ENCODE measurements around the gene CENPO. TPM values are rescaled to one million over a fixed set of nuclear protein-coding genes. Genes with fewer than 3 reads are reported as not detected.

Gene CENPO
- total RNA-seq, 1 experiment from 2014 or later = 27.9 TPM

- intact Hi-C loops (cut with micrococcal nuclease) = no loop called here
- H3K27ac ChIP-seq (ENCODE audit: low read depth, low read length) = no peak overlapping the region
- H4K20me1 ChIP-seq (ENCODE audit: insufficient read depth) = no peaks in the 10 kb centered on the region
- ChIA-PET RAD21 (ENCODE audit: low non-redundant PET in 1 of 2, low total read pairs in 2 of 2, uncharacterized antibody in 2 of 2, unreplicated experiment in 2 of 2) (no interaction called here), CTCF (no interaction called here), POLR2A (no interaction called here)
- BruUV-seq (replicated peaks) = no TSS peak
- no peaks in the 10 kb centered on the region for H3K79me2 ChIP-seq (ENCODE audit: insufficient read depth, low read length)
- ATAC-seq (no peak), DNase-seq (ENCODE audit: low read depth, low spot score) (no peak)
- H3K9ac ChIP-seq (ENCODE audit: low read length) = no peak overlapping the region
- no peaks in the 10 kb centered on the region for H3K9me3 ChIP-seq (ENCODE audit: control insufficient read depth in 1 of 2, insufficient read depth in 1 of 2, low read depth in 1 of 2, low read length in 2 of 2)
- no peak overlapping the region for H2AFZ ChIP-seq (ENCODE audit: low read depth, low read length, poor library complexity, severe bottlenecking)
- H3K4me1 ChIP-seq (ENCODE audit: control insufficient read depth in 1 of 2, insufficient read depth in 2 of 2, low read length in 2 of 2) = no peaks in the 10 kb centered on the region
- H3K36me3 ChIP-seq (ENCODE audit: control insufficient read depth in 1 of 2, insufficient read depth in 2 of 2, low read length in 2 of 2) = no peaks in the 10 kb centered on the region; a peak in 1 of 4 replicates
- no peaks in the 10 kb centered on the region for H3K27me3 ChIP-seq (ENCODE audit: insufficient read depth, low read length)
- no peak overlapping the region for H3K4me3 ChIP-seq (replicated peaks in 1 of 2; ENCODE audit: low read depth in 1 of 2, low read length in 2 of 2)
- H3K9me2 ChIP-seq (ENCODE audit: insufficient read depth) = no peaks in the 10 kb centered on the region
- H3K4me2 ChIP-seq (ENCODE audit: low read length) = no peak overlapping the region
- no peak for TF ChIP-seq POLR2AphosphoS5 (IDR thresholded peaks at IDR 0.05; ENCODE audit: low read depth, low read length)
- no peak for TF ChIP-seq EZH2 (IDR thresholded peaks at IDR 0.05)
Observed at GRCh38 chr2:24843330-24843860, 50.2 kb downstream of the CENPO start.

- no peak for DNase-seq (ENCODE audit: low read depth, low spot score)
- H3K9ac ChIP-seq (ENCODE audit: low read length) = no peak overlapping the region
- no peak for ATAC-seq
- no peaks in the 10 kb centered on the region; a peak in 1 of 4 replicates for H3K36me3 ChIP-seq (ENCODE audit: control insufficient read depth in 1 of 2, insufficient read depth in 2 of 2, low read length in 2 of 2)
- H3K9me2 ChIP-seq (ENCODE audit: insufficient read depth) = no peaks in the 10 kb centered on the region
- no peak overlapping the region for H2AFZ ChIP-seq (ENCODE audit: low read depth, low read length, poor library complexity, severe bottlenecking)
- intact Hi-C loops (cut with micrococcal nuclease) = no loop called here
- POLR2A ChIA-PET = no interaction called here
- no TSS peak for BruUV-seq (replicated peaks)
- H3K9me3 ChIP-seq (ENCODE audit: control insufficient read depth in 1 of 2, insufficient read depth in 1 of 2, low read depth in 1 of 2, low read length in 2 of 2) = no peaks in the 10 kb centered on the region
- H3K4me3 ChIP-seq (replicated peaks in 1 of 2; ENCODE audit: low read depth in 1 of 2, low read length in 2 of 2) = no peak overlapping the region
- RAD21 ChIA-PET (ENCODE audit: low non-redundant PET in 1 of 2, low total read pairs in 2 of 2, uncharacterized antibody in 2 of 2, unreplicated experiment in 2 of 2) = no interaction called here
- H3K4me2 ChIP-seq (ENCODE audit: low read length) = no peak overlapping the region
- H3K27ac ChIP-seq (ENCODE audit: low read depth, low read length) = no peak overlapping the region
- no peaks in the 10 kb centered on the region for H3K27me3 ChIP-seq (ENCODE audit: insufficient read depth, low read length)
- CTCF ChIA-PET = no interaction called here
- H4K20me1 ChIP-seq (ENCODE audit: insufficient read depth) = no peaks in the 10 kb centered on the region
- TF ChIP-seq SRF (IDR thresholded peaks at IDR 0.05; ENCODE audit: low read depth) (no peak), SP1 (IDR thresholded peaks at IDR 0.05; ENCODE audit: low read depth) (no peak), POLR2A (IDR thresholded peaks at IDR 0.05; ENCODE audit: borderline replicate concordance, extremely low read depth, insufficient read depth, insufficient read length) (no peak), CEBPB (IDR thresholded peaks at IDR 0.05; ENCODE audit: low read depth) (no peak), ZFX (IDR thresholded peaks at IDR 0.05) (no peak), YY1 (IDR thresholded peaks at IDR 0.05; ENCODE audit: extremely low read depth, insufficient replicate concordance, low read depth, low read length) (no peak), EZH2phosphoT487 (IDR thresholded peaks at IDR 0.05; ENCODE audit: borderline replicate concordance) (no peak), ATF3 (IDR thresholded peaks at IDR 0.05) (no peak), POLR2AphosphoS5 (IDR thresholded peaks at IDR 0.05; ENCODE audit: low read depth, low read length) (no peak), EGR1 (IDR thresholded peaks at IDR 0.05; ENCODE audit: low read depth) (no peak), EZH2 (IDR thresholded peaks at IDR 0.05) (no peak), CBX3 (IDR thresholded peaks at IDR 0.05; ENCODE audit: low read depth) (no peak), RAD21 (IDR thresholded peaks at IDR 0.05; ENCODE audit: low read depth) (no peak), ZNF274 (IDR thresholded peaks at IDR 0.05; ENCODE audit: low read depth, low read length) (no peak), REST (IDR thresholded peaks at IDR 0.05; ENCODE audit: low read depth) (no peak)
- H3K4me1 ChIP-seq (ENCODE audit: control insufficient read depth in 1 of 2, insufficient read depth in 2 of 2, low read length in 2 of 2) = no peaks in the 10 kb centered on the region
- no peaks in the 10 kb centered on the region for H3K79me2 ChIP-seq (ENCODE audit: insufficient read depth, low read length)
Observed at GRCh38 chr2:24844023-24844685, 50.9 kb downstream of the CENPO start.
